ENCODE measurements around the gene FN1.

DNA sequence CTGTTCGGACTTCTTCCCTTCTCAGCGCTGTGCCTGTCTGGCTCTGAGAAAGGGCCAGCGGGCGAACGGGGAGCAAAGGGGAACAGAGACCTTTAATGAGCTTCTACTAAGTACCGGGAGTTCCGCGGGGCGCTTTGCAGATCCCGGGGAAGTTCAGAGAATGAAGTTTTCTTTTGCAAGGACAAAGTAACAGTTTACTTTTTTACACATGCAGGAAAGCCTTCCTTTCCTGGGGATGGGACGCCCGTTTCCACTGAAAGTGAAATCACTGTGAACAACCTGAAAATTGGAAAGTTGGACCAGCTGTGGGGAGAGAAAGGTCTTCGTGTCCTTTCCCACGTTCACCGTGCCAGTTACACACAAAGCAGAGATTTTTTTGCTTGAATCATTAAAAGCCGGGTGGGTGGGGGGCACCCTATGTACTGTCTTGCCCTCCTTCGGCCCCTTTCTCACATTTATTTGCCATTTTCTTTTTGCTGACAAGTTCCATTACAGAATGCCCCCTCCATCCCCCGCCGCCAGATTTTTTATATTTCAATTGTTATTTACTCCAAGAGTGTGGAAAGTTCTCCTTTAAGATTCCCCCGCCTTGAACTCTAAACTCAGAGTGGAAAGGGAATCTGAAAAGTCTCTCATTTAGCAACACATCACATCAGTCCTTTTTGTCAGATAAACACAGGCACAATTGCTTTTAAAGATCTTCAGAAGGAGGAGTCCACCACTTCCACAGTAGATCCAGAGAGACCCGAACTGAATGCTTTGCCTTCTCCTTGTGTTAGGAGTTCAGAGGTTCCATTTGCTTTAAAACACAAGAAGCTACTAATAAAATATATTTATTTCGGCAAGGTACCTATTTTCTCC, 1.1 kb upstream of the FN1 start:
- TF ChIP-seq, protein P1, sequence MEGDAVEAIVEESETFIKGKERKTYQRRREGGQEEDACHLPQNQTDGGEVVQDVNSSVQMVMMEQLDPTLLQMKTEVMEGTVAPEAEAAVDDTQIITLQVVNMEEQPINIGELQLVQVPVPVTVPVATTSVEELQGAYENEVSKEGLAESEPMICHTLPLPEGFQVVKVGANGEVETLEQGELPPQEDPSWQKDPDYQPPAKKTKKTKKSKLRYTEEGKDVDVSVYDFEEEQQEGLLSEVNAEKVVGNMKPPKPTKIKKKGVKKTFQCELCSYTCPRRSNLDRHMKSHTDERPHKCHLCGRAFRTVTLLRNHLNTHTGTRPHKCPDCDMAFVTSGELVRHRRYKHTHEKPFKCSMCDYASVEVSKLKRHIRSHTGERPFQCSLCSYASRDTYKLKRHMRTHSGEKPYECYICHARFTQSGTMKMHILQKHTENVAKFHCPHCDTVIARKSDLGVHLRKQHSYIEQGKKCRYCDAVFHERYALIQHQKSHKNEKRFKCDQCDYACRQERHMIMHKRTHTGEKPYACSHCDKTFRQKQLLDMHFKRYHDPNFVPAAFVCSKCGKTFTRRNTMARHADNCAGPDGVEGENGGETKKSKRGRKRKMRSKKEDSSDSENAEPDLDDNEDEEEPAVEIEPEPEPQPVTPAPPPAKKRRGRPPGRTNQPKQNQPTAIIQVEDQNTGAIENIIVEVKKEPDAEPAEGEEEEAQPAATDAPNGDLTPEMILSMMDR (IDR thresholded peaks at IDR 0.05), result no peak
- no peak for TF ChIP-seq POLR2A (IDR thresholded peaks at IDR 0.05)
- no peak for TF ChIP-seq POLR2AphosphoS5 (IDR thresholded peaks at IDR 0.05)

All from stomach (tissue), 4 donors.